Forelimb muscle (tissue), 1 donor: ENCODE results near the gene NAALADL1. TPM values are rescaled to one million over a fixed set of nuclear protein-coding genes. Genes with fewer than 3 reads are reported as not detected.
A peak's percentile ranks its signal among the peaks of the same experiment; 100 is the strongest.

Experiments
- DNase-seq: peaks from one replicate; pipeline ENCODE4 v3.0.0-alpha.2; 2013; ENCODE audit warnings: low read depth
- polyA plus RNA-seq: library from polyadenylated mRNA; unstranded; fragments of 120-200 nt; gene quantifications from one replicate; pipeline ENCODE4 v1.2.1, GENCODE V29; 2013; ENCODE audit not compliant: insufficient read length

The NAALADL1 gene, protein sequence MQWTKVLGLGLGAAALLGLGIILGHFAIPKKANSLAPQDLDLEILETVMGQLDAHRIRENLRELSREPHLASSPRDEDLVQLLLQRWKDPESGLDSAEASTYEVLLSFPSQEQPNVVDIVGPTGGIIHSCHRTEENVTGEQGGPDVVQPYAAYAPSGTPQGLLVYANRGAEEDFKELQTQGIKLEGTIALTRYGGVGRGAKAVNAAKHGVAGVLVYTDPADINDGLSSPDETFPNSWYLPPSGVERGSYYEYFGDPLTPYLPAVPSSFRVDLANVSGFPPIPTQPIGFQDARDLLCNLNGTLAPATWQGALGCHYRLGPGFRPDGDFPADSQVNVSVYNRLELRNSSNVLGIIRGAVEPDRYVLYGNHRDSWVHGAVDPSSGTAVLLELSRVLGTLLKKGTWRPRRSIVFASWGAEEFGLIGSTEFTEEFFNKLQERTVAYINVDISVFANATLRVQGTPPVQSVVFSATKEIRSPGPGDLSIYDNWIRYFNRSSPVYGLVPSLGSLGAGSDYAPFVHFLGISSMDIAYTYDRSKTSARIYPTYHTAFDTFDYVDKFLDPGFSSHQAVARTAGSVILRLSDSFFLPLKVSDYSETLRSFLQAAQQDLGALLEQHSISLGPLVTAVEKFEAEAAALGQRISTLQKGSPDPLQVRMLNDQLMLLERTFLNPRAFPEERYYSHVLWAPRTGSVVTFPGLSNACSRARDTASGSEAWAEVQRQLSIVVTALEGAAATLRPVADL
- 6.4 TPM for polyA plus RNA-seq

DNA sequence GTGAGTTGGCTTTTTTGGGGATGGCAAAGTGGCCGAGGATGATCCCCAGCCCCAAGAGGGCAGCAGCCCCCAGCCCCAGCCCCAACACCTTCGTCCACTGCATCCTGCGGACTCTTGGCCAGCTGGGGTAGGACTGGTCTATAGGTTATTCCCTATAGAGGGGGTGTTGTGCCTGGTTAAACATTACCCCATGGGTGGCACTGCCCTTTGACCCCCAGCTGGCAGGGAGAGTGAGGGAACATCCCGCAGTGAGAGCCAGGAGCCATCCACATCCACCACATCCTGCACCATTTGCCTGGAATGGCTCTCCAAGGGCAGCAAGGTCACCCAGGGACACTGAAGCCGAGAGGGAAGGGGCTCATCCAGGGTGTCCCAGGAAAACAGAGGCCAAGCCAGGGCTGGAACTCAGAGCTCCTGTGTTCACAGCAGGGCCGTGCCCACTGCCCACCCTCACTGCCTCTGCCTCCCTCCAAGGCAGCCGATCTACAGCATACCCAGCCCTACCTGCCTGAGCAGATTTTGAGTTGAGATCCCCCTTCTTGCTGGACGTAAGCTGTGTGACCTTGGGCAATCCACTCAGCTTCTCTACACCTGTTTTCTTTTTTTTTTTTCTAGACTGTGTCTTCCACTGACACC is at the start of gene NAALADL1:
Gene NAALADL1 (minus strand): TSS at position 135 of the 636 bp plus-strand sequence. CDS start 32 bp downstream, at position 103.
- DNase-seq, result no peak

DNA sequence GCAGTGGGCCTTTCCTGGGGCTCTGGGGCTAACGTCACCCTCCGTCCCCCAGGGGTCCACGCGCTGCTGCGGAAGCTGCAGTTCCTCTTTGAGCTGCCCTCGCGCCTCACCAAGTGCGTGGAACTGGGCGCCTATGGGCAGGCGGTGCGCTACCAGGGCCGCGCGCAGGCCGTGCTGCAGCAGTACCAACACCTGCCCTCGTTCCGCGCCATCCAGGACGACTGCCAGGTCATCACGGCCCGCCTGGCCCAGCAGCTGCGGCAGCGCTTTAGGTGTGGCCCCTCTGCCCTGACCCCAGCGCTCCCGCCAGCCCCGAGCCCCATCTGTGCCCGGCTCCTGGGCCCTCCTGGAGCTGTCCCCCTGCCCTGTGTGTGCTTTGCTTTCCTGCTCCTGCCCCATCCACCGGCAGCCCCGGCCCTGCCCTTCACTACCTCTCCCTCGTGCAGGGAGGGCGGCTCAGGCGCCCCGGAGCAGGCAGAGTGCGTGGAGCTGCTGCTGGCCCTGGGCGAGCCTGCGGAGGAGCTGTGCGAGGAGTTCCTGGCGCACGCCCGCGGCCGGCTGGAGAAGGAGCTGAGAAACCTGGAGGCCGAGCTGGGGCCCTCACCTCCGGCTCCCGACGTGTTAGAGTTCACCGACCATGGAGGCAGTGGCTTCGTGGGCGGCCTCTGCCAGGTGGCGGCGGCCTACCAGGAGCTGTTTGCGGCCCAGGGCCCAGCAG is 49.6 kb upstream of the NAALADL1 start:
- no peak for DNase-seq

DNA sequence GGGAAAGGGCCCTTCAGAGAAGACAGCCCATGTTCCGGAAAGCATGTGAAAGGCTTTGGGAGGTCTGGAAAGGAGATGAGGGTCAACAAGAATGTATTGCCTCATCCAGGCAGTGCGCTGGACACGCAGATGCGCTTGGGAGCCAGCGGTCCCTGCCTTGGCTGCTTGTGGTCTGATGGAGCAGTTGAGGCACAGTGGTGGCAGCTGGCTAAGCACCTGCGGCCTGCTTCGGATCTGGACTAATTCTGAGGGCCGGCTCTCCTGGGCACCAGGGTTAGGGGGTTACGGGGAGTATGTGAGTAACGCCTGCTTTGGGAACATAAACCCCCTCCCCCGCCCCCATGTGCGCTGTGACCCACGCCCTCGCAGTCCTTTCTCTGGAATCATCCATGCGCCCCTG is 48.7 kb upstream of the NAALADL1 start:
- DNase-seq, result no peak

DNA sequence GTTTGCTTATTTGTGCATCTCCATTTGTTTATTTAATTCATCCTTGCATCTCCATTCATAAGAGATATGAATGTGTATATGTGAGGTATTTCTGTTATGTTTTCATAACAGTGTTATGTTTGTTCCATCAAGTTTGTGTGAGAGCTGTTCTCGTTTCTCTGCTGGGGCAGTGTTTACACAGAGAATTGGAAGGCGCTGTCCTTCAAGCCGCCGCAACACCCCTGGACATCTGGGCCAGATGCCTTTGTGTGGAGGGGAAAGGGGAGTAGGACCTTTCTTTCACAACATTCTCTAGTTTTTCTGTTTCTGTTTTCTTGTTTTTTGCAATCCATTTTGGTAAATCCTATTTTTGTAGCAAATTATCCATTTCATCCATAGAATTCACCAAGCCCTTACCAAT is 46.3 kb upstream of the NAALADL1 start:
- DNase-seq, result no peak

DNA sequence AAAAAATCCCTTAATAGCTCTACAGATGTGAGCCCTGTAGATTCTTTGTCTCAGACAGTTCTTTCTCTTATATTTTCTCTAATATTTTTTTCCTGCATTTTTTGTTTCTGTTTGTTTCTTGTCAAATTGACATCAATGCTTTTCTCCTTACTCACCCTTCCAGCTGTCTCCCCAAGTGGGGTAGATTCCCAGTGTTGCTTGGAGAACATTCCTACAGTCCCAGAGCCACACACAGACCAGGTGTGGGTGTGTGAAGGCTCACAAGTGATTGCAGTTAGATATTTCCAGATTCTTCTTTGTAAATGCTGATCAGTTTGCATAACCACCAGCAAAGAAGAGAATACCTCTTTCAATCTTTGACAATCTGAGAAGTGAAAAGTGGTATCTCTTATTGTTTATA is 45.1 kb upstream of the NAALADL1 start:
- DNase-seq, result no peak

DNA sequence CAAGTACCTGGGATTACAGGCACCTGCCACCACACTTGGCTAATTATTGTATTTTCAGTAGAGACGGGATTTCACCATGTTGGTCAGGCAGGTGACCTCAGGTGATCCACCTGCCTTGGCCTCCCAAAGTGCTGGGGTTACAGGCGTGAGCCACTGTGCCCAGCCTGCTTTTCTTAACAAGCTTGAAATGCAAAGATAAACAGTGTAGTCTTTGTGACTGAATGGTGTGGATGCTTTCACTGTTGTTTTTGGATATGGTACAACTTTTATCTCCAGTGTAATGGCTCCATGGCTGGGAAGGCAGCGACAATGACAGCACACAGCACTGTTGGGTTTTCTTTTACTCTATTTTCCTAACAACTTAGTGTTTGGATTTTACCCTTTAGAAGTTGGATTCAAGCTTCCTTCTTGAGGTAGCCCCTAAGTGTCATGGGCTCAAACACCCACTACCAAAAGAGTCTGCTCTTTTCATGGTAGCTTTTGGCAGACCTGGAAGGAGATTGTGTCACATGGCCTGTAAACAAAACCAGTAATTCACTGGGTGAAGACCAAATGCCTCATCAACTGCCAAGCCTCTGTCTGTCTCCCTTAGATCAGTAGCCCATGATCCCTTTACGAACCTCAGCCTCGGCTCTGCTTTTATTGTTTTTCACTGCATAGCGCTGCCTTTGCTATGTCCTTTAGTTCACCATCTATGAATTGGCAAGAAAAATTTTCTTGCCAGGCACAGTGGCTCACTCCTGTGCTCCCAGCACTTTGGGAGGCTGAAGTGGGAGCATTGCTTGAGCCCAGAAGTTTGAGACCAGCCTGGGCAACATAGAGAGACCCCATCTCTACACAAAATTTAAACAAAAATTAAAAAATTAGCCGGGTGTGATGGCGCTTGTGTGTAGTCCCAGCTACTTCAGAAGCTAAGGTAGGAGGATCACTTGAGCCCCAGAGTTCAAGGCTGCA is 44.1 kb upstream of the NAALADL1 start:
- DNase-seq, result no peak

DNA sequence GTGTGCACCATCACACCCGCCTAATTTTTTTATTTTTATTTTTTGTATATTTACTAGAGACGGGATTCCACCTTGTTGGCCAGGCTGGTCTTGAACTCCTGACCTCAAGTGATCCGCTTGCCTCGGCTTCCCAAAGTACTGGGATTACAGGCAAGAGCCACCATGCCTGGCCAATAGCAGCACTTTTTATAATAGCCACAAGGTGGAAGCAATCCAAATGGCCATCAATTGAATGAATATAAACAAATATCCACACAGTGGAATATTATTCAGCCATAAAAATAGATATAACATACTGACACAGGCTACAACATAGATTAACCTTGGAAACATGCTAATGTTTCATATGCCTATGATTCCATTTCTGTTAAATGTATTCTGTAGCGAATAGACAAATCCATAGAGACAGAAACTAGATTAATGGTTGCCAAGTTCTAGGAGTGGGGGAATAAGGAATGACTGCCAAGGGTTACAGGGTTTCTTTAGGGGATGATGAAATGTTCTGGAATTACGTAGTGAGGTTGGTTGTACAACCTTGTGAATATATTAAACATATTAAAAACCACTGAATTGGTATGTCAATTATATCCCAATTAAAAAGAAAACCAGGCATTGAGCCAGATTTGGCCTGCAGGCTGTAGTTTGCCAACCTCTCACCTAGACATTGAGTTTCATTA is 42.5 kb upstream of the NAALADL1 start:
- DNase-seq, result no peak

DNA sequence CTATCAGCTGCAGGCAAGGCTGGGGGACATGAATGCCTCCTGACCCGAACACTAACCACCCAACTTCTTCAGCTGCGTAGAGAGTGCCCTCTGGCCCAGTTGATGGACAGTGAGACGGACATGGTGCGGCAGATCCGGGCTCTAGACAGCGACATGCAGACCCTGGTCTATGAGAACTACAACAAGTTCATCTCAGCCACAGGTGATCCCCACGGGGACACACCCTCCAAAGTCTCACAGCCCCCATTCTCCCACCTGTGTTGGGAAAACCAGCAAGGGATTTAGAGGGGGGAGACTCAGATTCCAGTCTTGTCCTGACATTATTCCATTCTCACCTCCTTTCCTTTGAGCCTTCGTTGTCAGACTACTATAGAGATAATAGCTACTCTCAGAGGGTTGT is 38.6 kb upstream of the NAALADL1 start:
- DNase-seq, result no peak

DNA sequence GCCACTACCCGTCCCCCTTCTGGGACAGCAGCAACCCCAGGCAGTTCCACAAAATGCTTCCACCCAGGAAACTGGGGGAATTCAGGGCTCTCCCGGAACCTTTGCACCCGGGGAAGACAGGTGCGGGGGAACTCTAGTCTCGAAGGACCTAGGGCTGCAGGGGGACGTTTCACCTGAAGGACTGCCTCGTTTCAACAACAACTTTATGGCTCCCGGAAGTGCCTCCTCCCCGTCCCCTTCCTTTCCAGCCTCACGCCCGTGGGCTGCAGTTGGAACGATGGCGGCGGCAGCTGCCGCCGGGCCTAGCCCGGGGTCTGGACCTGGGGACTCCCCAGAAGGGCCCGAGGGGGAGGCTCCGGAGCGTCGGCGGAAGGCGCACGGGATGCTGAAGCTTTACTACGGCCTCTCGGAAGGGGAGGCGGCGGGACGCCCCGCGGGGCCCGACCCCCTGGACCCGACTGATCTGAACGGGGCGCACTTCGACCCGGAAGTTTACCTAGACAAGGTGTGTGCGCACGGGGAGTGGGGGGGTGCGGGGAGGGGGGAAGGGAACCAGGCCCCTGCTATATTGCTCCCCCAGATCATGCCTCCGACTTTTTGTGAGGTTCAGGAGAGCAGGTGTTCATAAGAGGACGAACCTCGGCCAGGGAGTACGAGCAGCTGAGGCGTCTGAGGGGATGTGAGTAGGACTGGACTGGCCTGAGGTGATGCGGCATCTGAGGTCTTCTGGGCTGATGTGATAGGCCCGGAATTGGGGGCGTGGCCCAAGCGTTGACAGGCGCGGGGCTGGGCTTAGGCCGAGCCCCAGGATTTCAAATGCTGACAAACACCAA is 37.8 kb upstream of the NAALADL1 start, which contains the start of gene VPS51:
Gene VPS51 (plus strand): TSS at position 241 of the 833 bp plus-strand sequence. CDS start 37 bp downstream, at position 278.
- peak; percentile 77 for DNase-seq

DNA sequence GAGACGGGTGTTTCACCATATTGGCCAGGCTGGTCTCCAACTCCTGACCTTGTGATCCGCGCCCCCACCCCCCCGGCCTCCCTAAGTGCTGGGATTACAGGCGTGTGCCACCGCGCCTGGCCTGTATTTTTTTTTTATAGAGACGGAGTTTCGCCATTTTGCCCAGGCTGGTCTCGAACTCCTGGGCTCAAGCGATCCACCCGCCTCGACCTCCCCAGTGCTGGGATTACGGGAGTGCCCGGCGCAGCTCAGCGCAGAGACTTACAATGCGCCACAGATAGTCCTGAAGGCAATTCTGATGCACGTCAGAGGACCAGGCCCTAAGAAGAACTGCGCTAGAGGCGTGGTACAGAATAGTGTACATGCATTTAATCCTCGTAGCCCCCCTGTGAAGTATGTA is 37.1 kb upstream of the NAALADL1 start:
- no peak for DNase-seq

DNA sequence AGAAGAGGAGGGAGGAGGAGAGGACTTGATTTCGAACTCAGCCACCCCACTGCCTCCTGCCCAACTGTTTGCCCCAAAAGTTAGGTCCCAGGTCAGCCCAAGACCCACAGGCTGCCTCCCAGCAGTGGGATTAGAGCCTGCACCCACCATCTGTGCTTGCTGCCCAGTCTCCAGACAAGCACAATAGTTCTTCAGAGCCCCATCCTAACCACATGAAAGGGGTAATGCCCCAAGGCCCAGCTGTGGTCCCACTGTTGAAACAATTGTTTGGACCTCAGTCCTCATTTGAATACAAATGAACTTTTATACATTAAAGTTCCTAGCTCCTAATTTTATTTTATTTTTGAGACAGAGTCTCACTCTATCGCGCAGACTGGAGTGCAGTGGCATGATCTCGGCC is 32.3 kb upstream of the NAALADL1 start:
- DNase-seq, result no peak

DNA sequence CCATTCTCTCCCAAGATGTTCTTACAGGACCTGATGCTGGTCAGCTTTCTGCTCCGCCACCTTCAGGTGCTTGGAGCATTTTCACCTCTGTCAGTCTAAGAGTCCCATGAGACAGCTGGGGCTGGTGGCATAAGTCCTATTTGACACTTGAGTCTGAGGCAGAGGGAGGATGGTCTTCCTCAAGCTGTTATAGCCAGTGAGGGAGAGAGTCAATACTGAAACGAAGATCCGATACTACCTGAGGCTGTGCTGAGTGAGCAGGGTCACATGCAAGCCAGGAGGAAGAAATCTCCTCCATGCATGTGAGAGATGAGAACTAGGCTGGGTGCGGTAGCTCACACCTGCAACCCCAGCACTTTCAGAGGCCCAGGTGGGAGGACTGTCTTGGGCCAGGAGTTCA is 31.3 kb upstream of the NAALADL1 start:
- DNase-seq, result no peak

DNA sequence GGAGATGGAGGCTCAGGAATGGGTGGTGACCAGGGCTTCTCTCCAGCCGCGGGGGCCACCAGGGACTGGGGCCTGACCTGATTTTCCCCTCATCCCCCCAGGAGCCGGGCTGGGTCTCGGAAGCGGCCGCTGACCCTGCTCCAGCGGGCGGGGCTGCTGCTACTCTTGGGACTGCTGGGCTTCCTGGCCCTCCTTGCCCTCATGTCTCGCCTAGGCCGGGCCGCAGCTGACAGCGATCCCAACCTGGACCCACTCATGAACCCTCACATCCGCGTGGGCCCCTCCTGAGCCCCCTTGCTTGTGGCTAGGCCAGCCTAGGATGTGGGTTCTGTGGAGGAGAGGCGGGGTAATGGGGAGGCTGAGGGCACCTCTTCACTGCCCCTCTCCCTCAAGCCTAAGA is 29.5 kb upstream of the NAALADL1 start:
- no peak for DNase-seq

DNA sequence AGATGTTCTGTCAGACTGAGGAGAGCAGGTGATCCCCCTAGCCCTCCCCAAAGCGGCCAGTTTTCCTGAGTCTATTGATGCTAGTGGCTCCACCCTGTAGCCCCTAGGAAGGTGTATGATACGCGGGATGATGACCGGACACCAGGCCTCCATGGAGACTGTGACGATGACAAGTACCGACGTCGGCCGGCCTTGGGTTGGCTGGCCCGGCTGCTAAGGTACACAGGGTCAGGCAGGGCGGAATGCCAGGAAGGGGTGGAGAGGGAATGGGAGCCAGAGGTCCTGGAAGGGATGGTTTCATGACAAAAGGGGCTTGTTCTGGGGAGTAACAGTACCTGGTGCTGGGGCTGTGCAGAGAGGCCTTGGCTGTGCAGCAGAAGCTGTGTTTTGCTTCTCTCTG is 28.9 kb upstream of the NAALADL1 start:
- no peak for DNase-seq

DNA sequence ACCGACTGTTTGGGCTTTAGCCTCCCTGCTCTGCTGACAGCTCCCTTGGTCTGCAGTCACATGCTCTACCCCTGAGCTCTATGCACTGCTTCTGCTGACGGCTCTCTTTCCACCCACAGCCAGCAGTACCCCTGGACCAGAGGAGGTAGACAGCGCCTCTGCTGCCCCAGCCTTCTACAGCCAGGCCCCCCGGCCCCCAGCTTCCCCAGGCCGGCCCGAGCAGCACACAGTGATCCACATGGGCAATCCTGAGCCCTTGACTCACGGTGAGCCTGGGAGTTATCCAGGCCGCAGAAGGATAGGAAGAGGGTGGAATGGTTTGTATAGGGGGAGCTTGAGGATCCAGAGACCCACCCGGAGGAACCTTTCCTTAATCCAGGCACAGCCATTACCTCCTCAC is 28.5 kb upstream of the NAALADL1 start:
- no peak for DNase-seq

DNA sequence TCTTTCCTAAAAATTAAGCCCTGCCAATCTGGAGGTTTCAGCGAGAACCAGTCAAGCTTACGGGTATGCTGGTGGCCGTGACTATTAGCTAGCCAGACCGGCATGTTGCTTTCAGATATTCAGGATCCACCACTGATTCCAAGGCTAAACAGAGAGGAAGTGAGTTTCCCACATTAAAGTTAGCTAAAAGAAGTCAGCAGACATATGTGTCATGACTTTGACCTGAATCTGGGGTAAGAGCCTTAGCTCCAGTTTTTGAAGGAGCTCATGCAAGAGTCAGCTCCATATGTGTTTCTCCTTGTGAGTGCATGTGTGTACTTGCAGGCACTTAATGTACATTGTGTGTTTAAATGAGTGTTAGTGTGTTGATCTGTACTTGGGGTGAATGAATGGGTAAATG is 27.1 kb upstream of the NAALADL1 start:
- DNase-seq, result no peak

DNA sequence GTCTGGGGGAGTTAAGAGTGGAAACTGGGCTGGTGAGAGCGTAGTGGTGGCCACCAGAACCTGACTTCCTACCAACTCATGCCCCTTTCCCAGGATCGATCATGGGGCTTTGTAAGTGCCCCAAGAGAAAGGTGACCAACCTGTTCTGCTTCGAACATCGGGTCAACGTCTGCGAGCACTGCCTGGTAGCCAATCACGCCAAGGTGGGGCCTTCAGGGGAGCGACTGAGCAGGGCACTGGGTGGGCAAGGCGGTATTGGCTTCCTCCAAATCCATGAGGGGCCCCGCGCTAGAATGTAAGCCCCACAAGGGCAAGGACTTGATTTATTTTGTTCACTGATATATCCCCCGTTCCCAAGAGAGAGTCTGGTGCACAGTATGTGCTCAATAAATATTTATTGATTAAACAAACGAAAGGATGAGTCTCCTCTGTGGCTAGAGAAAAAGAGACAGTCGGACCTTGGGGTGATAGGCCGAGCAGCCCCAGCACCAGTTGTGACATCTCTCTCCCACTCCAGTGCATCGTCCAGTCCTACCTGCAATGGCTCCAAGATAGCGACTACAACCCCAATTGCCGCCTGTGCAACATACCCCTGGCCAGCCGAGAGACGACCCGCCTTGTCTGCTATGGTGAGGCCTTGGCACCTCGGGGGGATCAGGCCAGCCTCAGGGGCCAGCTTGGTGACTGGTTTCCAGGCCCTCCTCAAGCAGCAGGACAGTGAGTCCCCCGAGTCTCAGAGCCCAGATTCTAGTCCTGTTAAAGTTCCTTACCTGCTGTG is 26.4 kb upstream of the NAALADL1 start:
- DNase-seq, result no peak

DNA sequence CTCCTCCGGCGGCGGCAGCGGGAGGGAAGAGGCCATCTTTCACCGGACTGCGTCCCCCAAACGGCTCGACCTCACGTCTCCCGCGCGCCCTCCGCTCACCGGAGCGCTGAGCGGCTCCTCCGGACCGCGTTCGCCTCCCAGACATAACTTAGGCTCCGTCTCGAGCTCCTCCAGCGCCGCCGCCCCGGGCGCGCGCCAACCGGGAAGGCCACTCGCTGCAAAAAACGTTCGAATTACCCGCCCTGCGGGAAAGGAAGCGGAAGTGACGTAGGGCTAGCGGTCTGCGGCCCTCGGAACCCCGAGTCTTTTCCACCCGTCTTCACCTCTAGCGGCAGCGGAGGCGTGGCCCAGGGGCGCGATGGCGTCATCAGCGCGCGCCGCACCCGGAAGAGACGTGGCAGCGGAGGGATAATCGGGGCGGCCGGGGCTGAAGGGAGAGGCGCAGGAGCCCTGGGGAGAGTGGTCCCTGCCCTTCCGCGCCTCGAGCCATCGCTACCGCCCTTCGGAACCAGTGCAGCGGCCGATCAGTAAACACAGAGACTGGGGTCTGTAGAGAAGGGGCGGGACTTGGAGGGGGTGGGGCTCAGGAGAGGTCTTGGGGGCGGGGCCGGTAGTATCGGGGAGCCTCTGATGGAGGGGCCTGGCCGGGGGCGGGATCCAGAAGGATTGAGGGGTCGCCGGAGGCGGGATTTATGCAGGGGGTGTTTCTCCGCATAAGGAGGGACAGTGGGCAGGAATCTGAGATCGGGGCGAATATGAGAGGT is 25.7 kb upstream of the NAALADL1 start, which contains the start of the genes CDCA5 and ZFPL1:
Gene CDCA5 (minus strand): TSS at position 207 of the 764 bp plus-strand sequence. CDS start 62 bp downstream, at position 145.
Gene ZFPL1 (plus strand): TSS at position 389 of the 764 bp plus-strand sequence. CDS start 477 bp downstream, outside the sequence.
- peak; percentile 92 for DNase-seq
